ENCODE results near the gene CTDSPL2. TPM values are rescaled to one million over a fixed set of nuclear protein-coding genes. Genes with fewer than 3 reads are reported as not detected.
"Not testable (repeated sequence)": the region's sequence is repeated elsewhere in the genome, so short reads cannot be mapped to it uniquely, and the experiment has no call there.

Gene CTDSPL2
- 44.5 and 74.0 TPM in 2 replicates for polyA plus RNA-seq (2014; cell fraction: cytosol; rRNA removed)
- 26.4 and 37.0 TPM in 2 replicates for polyA plus RNA-seq (2014; cell fraction: nucleus; rRNA removed)

DNA sequence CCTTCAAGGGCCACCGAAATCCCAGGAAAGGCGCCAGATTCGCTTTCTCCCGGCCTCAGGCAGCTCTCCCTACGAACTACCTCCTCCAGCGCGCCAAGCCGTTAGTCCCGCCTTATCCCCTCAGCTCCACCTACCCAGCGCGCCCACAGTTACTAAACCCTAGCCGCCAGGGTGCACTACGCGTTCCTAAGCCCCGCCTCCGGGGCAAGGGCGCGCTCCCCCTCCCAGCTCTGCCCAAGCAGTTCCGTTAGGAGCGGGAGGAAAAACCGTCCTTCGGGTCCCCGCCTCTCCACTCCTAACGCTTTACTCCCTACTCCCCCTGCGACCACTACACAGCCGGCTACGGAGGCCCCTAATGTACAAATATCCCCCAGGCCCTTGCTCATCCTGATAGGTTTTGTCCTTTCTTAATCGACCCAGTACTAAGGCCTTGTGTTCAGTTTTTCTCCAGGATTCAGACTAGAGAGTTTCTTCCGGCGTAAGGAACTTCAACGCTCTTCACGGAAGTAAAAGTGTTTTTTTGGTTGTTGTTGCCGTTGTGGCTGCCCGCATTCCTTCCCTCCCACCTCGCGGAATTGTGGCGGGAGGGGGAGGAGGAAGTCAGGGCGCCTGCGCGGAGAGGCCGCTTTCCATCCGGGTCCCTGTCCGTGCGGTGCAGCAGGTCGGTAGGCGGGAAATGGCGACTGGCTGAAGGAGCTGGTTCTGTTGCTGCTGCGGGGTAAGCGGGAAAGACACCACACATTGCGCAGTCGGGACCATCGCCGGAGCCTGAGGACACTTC lies at the start of gene CTDSPL2:
TSS of gene CTDSPL2 (plus strand) at position 655 of the 781 bp plus-strand sequence. CDS start 31,386 bp downstream, outside the sequence.
- DNase-seq (ENCODE audit: low spot score), result peak; percentile 99

DNA sequence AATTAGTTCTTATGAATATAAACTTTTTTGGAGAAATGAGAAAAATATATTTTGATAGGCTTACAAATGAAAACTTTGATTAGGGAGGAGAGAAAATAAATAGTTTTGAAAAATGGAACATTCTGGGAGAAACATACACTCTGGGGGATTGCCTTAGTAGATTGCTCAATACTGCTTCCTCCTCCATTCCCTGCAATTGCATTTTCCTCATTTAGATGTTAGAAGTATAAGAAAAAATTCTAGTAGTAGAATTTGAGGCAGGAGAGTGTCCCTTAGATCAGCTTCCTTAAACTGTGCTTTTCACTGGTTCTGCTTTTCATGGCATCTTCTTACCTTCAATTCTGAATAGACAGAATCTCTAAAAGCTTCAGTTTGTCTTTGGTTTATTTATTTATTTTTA lies 46.2 kb upstream of the CTDSPL2 start:
- DNase-seq (ENCODE audit: low spot score), result no peak

GRCh38 chr15:44385344-44385942 lies 42.0 kb upstream of the CTDSPL2 start:
- DNase-seq (ENCODE audit: low spot score), result no peak

- no peak for DNase-seq (ENCODE audit: low spot score)
Observed at GRCh38 chr15:44394062-44394461, 33.4 kb upstream of the CTDSPL2 start.

- no peak for DNase-seq (ENCODE audit: low spot score)
Observed at GRCh38 chr15:44394562-44394961, 32.9 kb upstream of the CTDSPL2 start.

- DNase-seq (ENCODE audit: low spot score), result no peak
Observed at GRCh38 chr15:44397869-44398268, 29.6 kb upstream of the CTDSPL2 start.

GRCh38 chr15:44414001-44414400 lies 13.4 kb upstream of the CTDSPL2 start:
- DNase-seq (ENCODE audit: low spot score), result no peak

DNA sequence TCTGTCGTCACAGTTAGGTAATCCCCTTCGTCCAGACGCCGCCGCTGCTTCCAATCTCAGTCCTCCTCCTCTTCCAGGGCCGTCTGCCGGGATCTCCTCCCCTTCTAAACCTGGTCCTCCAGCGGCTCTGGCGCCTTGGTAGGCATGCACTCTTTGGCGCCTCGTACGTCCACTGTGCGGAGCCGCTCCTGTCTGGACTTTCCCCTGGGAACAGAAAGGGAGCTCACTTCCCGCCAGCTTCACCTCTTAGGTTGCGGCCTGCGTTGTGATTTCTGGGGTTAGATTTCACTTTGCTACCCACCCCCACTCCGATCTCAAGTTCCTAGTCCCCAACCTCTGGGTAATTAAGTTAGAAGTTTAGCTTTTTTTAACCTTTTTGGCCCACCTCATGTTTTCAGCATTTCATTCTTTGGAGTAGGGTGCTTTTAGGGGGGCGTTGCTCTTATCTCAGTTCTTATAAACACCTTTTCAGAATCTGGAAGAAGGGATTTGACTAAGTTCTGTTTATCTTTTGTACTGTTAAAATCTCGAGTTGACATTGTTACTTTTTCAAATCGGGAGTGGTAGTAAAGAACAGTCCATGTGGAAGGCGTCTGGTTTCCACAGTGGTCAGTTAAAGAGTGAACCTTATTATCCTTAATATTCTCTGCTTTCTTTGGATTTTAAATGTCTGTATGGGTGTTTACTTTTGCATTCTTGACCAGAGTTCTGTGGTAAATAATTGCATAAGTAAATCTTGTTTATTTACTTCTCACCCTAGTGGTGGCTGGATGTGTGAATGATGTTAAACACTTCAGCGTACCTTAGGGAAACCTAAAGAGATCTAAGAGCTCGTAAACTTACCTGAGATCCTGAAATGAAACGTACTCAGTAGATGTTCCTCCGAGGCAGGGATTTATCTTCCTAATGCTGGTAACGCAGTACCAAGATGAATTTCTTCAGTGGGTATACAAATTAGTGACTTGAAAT lies 611 bp downstream of the CTDSPL2 start:
- DNase-seq (ENCODE audit: low spot score), result peak; percentile 82

GRCh38 chr15:44435893-44436667 lies 8.7 kb downstream of the CTDSPL2 start:
- no peak for DNase-seq (ENCODE audit: low spot score)

- DNase-seq (ENCODE audit: low spot score), result no peak
Observed at GRCh38 chr15:44438402-44438801, 11.0 kb downstream of the CTDSPL2 start.

DNA sequence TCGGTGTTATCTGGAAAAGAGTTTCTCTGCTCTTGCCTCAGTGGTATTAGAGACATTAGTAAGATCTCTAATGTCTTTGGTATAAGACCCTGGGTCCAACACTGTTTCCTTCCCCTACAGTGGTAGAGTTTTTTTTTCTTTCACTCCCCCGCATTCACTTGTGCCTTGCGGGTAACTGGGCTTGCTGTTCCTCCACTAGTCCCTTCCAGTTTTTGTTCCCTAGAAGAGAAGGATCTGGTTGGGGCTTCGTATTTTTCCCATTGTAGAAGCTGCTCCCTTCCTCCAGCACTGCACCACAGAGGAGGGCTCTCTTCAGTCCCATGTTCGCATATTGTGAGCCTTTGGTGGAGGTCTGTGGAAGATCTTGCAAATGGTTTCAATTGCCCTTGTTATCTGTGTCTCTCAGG lies 13.7 kb downstream of the CTDSPL2 start:
- DNase-seq (ENCODE audit: low spot score), result no peak

GRCh38 chr15:44443515-44443914 lies 16.1 kb downstream of the CTDSPL2 start:
- no peak for DNase-seq (ENCODE audit: low spot score)

DNA sequence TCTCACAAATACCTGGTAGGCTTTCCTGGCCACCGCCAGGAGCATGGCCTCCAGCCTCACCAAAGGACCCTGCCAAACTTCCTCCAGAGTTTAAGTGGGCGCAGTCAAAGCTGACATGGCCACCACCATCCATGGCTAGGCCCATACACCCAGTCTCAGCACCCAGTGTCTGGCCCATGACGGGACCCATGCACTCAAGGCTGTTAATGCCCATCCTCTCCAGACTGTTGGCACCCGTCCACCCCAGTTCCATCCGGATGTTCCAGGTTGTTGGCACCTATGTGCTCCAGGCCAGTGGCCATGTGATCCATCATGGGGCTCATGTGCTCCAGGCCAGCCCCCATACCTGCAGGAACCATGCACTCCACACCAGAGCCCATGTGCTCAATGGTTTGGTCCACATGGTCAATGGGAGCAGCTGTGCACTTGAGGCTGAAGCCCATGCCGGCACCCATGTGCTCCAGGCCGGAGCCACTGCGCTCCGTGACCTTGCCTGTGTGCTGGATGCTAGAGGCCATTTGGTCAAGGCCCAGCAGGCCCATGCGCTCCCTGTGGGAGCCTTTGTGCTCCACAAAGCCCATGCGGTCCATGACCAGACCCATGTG lies 20.4 kb downstream of the CTDSPL2 start:
- DNase-seq (ENCODE audit: low spot score), result no peak

- DNase-seq (ENCODE audit: low spot score), result no peak
Observed at GRCh38 chr15:44450172-44450571, 22.7 kb downstream of the CTDSPL2 start.

GRCh38 chr15:44453578-44454283 lies 26.3 kb downstream of the CTDSPL2 start:
- not testable (repeated sequence) for DNase-seq (ENCODE audit: low spot score)

DNA sequence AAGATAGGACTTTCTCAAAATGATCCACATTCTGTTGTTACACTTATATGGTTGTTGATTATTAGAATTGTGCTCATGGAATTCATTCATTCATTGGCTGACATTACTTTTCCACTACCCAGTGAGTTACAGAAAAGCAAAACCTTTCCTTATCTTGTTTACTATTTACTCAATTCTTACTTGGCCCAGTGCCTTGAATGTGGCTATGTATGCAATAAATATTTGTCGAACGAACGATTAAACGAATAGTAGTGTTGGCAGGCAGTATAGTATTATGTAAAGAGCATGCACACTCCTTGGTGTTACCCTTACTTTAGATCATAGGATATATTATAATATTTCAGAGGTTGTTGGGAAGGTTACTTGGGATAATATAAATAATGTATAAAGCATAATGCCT lies 31.0 kb downstream of the CTDSPL2 start:
- no peak for DNase-seq (ENCODE audit: low spot score)

DNA sequence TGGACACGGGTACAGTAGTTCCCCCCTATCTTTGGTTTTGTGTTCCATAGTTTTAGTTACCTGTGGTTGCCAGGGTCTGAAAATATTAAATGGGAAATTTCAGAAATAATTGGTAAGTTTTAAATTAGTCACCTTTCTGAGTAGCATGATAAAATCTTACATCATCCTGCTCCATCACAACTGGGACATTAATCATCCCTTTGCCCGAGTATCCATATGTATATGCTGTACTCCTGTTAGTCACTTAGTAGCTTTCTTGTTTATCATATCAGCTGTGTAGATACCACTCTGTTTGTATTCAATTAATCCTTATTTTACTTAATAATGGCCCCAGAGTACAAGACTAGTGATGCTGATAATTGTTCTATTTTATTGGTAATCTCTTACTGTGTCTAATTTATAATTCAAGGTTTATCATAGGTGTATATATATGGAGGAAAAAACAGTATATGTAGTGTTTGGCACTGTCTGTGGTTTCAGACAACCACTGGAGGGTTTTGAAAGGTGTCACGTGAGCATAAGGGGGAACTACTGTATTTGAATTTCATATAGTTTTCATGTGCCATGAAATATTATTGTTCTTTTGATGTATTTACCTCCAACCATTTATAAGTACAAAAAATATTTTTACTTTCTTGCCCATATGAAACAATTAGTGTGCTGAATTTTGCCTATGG lies 41.4 kb downstream of the CTDSPL2 start:
- no peak for DNase-seq (ENCODE audit: low spot score)

GRCh38 chr15:44471885-44472455 lies 44.5 kb downstream of the CTDSPL2 start:
- DNase-seq (ENCODE audit: low spot score), result no peak

- no peak for DNase-seq (ENCODE audit: low spot score)
Observed at GRCh38 chr15:44479343-44479742, 51.9 kb downstream of the CTDSPL2 start.

Measured in SK-N-DZ (cell line).